MCF 10A (cell line): ENCODE results near the gene GID8. TPM values are rescaled to one million over a fixed set of nuclear protein-coding genes. Genes with fewer than 3 reads are reported as not detected.

Experiments used
- BruUV-seq: library from RNA; stranded (reverse); fragments of 400-500 nt; replicated peaks from 2 replicates; lab custom pipeline; 2021; lab: Mats Ljungman, UMichigan
- CTCF ChIA-PET: fragments of 300-600 bp; sonication (Branson Sonifier 250); formaldehyde crosslinking; extraction: SDS; loops from one replicate; lab custom pipeline; 2021; ENCODE audit warnings: antibody characterized with exemption, inconsistent platforms; lab: Yijun Ruan, JAX
- POLR2A ChIA-PET: fragments of 300-600, 350-650 bp; sonication (Branson Sonifier 250); formaldehyde crosslinking; extraction: SDS; loops from one replicate; lab custom pipeline; 2020; ENCODE audit warnings: antibody characterized with exemption, inconsistent platforms; lab: Yijun Ruan, JAX
- DNase-seq: peaks from one replicate; pipeline ENCODE4 v3.0.0-alpha.2; 2018; ENCODE audit not compliant: unreplicated experiment
- H3K27ac Mint-ChIP-seq: one replicate; pipeline ENCODE4 v1.8.0; 2022; ENCODE audit warnings: mild to moderate bottlenecking, low read depth, mixed read lengths; ENCODE audit not compliant: unreplicated experiment
- H3K27me3 Mint-ChIP-seq: one replicate; pipeline ENCODE4 v1.8.0; 2022; ENCODE audit warnings: mixed read lengths; ENCODE audit not compliant: insufficient read depth, unreplicated experiment
- H3K36me3 Mint-ChIP-seq: one replicate; pipeline ENCODE4 v1.8.0; 2022; ENCODE audit warnings: mild to moderate bottlenecking, moderate library complexity, mixed read lengths; ENCODE audit not compliant: insufficient read depth, unreplicated experiment
- H3K4me1 Mint-ChIP-seq: one replicate; pipeline ENCODE4 v1.8.0; 2022; ENCODE audit warnings: mixed read lengths; ENCODE audit not compliant: insufficient read depth, unreplicated experiment
- H3K4me3 Mint-ChIP-seq: one replicate; pipeline ENCODE4 v1.8.0; 2022; ENCODE audit warnings: mild to moderate bottlenecking, moderate library complexity, mixed read lengths; ENCODE audit not compliant: unreplicated experiment
- H3K9me3 Mint-ChIP-seq: one replicate; pipeline ENCODE4 v1.8.0; 2022; ENCODE audit warnings: mixed read lengths; ENCODE audit not compliant: unreplicated experiment
- intact Hi-C: fragments of 100-400 bp; cut with micrococcal nuclease; formaldehyde crosslinking; loops from 2 replicates; pipeline ENCODE4 v1.14.1; 2022
- total RNA-seq: library from RNA; stranded (reverse); gene quantifications from 2 replicates; pipeline ENCODE4 v1.2.3, GENCODE V29; 2022
- TF ChIP-seq, protein P1 (sequence below): fragments of 200-600 bp; IDR thresholded peaks from one replicate; pipeline ENCODE4 v1.8.0; 2022; ENCODE audit warnings: antibody characterized with exemption, mild to moderate bottlenecking; ENCODE audit not compliant: unreplicated experiment

Gene GID8
- total RNA-seq, 1 experiment from 2014 or later: 31.6 TPM

- no TSS peak for BruUV-seq
- no peaks in the 10 kb centered on the region for H3K9me3 Mint-ChIP-seq
- H3K27me3 Mint-ChIP-seq: no peaks in the 10 kb centered on the region
- H3K27ac Mint-ChIP-seq: no peak overlapping the region
- ChIA-PET CTCF (interaction anchor here (0.7 kb wide), 1 partner anchor 261 kb away, joined by 3 read pairs; no protein-coding TSS in a partner anchor), POLR2A (interaction anchor here (0.5 to 2.1 kb wide), 2 partner anchors 13 to 343 kb away, joined by 3 to 7 read pairs; no protein-coding TSS in a partner anchor)
- H3K4me1 Mint-ChIP-seq: no peaks in the 10 kb centered on the region
- peaks cover 30% of the 10 kb centered on the region for H3K36me3 Mint-ChIP-seq
- intact Hi-C loops: no loop called here
- TF ChIP-seq, protein P1, sequence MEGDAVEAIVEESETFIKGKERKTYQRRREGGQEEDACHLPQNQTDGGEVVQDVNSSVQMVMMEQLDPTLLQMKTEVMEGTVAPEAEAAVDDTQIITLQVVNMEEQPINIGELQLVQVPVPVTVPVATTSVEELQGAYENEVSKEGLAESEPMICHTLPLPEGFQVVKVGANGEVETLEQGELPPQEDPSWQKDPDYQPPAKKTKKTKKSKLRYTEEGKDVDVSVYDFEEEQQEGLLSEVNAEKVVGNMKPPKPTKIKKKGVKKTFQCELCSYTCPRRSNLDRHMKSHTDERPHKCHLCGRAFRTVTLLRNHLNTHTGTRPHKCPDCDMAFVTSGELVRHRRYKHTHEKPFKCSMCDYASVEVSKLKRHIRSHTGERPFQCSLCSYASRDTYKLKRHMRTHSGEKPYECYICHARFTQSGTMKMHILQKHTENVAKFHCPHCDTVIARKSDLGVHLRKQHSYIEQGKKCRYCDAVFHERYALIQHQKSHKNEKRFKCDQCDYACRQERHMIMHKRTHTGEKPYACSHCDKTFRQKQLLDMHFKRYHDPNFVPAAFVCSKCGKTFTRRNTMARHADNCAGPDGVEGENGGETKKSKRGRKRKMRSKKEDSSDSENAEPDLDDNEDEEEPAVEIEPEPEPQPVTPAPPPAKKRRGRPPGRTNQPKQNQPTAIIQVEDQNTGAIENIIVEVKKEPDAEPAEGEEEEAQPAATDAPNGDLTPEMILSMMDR: no peak
- no peak overlapping the region for H3K4me3 Mint-ChIP-seq
- no peak for DNase-seq
Observed at GRCh38 chr20:62951896-62952372, 14.0 kb downstream of the GID8 start.

GRCh38 chr20:62952373-62952967, 14.5 kb downstream of the GID8 start, which contains the start of gene SLC17A9:
TSS of gene SLC17A9 (plus strand) at chr20:62952709. CDS start at chr20:62952831, 122 bp downstream.
- intact Hi-C loops: no loop called here
- TF ChIP-seq, protein P1: no peak
- Mint-ChIP-seq H3K27me3 (no peaks in the 10 kb centered on the region), H3K27ac (no peak within 1 kb of the TSS), H3K4me3 (no peak within 1 kb of the TSS), H3K4me1 (no peaks in the 10 kb centered on the region), H3K9me3 (no peaks in the 10 kb centered on the region), H3K36me3 (peaks cover 25% of the 10 kb centered on the region)
- BruUV-seq: no TSS peak
- ChIA-PET CTCF (no interaction called here), POLR2A (interaction anchor here (0.5 kb wide), 1 partner anchor 342 kb away, joined by 3 read pairs; no protein-coding TSS in a partner anchor)
- no peak for DNase-seq

- H3K4me1 Mint-ChIP-seq: no peaks in the 10 kb centered on the region
- CTCF ChIA-PET: interaction anchor here (0.6 kb wide), 3 partner anchors 19 to 351 kb away, joined by 3 to 4 read pairs (median 3); no protein-coding TSS in a partner anchor
- H3K36me3 Mint-ChIP-seq: peaks cover 21% of the 10 kb centered on the region
- no TSS peak for BruUV-seq
- TF ChIP-seq, protein P1: no peak
- no peak overlapping the region for H3K27ac Mint-ChIP-seq
- no peaks in the 10 kb centered on the region for H3K9me3 Mint-ChIP-seq
- intact Hi-C loops: no loop called here
- H3K27me3 Mint-ChIP-seq: no peaks in the 10 kb centered on the region
- no peak for DNase-seq
- no peak overlapping the region for H3K4me3 Mint-ChIP-seq
- POLR2A ChIA-PET: interaction anchor here (0.7 kb wide), 1 partner anchor 235 kb away, joined by 3 read pairs; no protein-coding TSS in a partner anchor
Observed at GRCh38 chr20:62952968-62953838, 15.3 kb downstream of the GID8 start.
